Measurements from ENCODE around the gene ATG4D. TPM values are rescaled to one million over a fixed set of nuclear protein-coding genes. Genes with fewer than 3 reads are reported as not detected.
"Not testable (repeated sequence)": the region's sequence is repeated elsewhere in the genome, so short reads cannot be mapped to it uniquely, and the experiment has no call there.

The ATG4D gene
- total RNA-seq, 1 donor, result 6.3 TPM

- TF ChIP-seq, protein P1, sequence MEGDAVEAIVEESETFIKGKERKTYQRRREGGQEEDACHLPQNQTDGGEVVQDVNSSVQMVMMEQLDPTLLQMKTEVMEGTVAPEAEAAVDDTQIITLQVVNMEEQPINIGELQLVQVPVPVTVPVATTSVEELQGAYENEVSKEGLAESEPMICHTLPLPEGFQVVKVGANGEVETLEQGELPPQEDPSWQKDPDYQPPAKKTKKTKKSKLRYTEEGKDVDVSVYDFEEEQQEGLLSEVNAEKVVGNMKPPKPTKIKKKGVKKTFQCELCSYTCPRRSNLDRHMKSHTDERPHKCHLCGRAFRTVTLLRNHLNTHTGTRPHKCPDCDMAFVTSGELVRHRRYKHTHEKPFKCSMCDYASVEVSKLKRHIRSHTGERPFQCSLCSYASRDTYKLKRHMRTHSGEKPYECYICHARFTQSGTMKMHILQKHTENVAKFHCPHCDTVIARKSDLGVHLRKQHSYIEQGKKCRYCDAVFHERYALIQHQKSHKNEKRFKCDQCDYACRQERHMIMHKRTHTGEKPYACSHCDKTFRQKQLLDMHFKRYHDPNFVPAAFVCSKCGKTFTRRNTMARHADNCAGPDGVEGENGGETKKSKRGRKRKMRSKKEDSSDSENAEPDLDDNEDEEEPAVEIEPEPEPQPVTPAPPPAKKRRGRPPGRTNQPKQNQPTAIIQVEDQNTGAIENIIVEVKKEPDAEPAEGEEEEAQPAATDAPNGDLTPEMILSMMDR (IDR thresholded peaks at IDR 0.05; ENCODE audit: insufficient read depth, low read length), result no peak
- DNase-seq (ENCODE audit: low read depth), result no peak
- peak overlapping the region; percentile 81 for H3K4me3 ChIP-seq (ENCODE audit: low read depth, low read length)
Measured at GRCh38 chr19:10544753-10545251, 1.1 kb downstream of the ATG4D start.

GRCh38 chr19:10546817-10547216 is 3.1 kb downstream of the ATG4D start:
- DNase-seq (ENCODE audit: low read depth), result no peak
- TF ChIP-seq, protein P1 (IDR thresholded peaks at IDR 0.05; ENCODE audit: insufficient read depth, low read length), result no peak
- no peak overlapping the region for H3K4me3 ChIP-seq (ENCODE audit: low read depth, low read length)

DNA sequence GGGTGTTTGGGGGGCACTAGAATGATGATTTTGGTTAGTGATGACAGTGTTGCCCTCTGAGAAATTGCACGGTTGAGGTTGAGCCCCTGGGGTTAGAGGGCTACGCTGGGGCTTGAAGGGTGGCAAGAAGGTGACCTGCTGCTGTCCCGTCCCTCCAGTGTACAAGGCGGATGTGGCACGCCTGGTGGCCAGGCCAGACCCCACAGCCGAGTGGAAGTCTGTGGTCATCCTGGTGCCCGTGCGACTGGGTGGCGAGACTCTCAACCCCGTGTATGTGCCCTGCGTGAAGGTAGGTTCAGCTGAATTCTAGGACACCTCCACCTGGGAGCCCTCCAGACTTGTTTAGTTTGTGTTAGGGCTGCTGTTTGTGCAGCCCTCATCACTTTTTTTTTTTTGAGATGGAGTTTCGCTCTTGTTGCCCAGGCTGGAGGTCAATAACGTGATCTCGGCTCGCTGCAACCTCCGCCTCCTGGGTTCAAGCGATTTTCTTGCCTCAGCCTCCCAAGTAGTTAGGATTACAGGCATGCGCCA is 5.1 kb downstream of the ATG4D start:
- TF ChIP-seq, protein P1 (IDR thresholded peaks at IDR 0.05; ENCODE audit: insufficient read depth, low read length), result no peak
- DNase-seq (ENCODE audit: low read depth), result no peak
- H3K4me3 ChIP-seq (ENCODE audit: low read depth, low read length), result no peak overlapping the region

DNA sequence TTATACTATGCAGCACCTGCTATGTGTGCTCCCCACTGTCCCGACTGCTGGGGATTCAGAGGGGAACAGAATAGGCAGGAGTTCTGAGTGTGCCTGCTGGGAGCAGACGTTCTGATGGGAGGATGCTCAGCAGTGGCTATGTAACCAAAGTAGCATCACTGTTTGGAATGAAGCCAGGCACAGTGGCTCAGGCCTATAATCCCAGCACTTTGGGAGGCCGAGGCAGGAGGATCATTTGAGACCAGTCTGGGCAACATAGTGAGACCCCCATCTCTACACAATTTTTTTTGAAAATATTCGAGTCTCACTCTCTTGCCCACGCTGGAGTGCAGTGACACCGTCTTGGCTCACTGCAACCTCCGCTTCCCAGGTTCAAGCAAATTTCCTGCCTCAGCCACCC is 6.0 kb downstream of the ATG4D start:
- DNase-seq (ENCODE audit: low read depth), result no peak
- TF ChIP-seq, protein P1 (IDR thresholded peaks at IDR 0.05; ENCODE audit: insufficient read depth, low read length), result no peak
- no peak overlapping the region for H3K4me3 ChIP-seq (ENCODE audit: low read depth, low read length)

GRCh38 chr19:10550336-10550735 is 6.6 kb downstream of the ATG4D start:
- TF ChIP-seq, protein P1 (IDR thresholded peaks at IDR 0.05; ENCODE audit: insufficient read depth, low read length), result no peak
- no peak for DNase-seq (ENCODE audit: low read depth)
- H3K4me3 ChIP-seq (ENCODE audit: low read depth, low read length), result no peak overlapping the region

DNA sequence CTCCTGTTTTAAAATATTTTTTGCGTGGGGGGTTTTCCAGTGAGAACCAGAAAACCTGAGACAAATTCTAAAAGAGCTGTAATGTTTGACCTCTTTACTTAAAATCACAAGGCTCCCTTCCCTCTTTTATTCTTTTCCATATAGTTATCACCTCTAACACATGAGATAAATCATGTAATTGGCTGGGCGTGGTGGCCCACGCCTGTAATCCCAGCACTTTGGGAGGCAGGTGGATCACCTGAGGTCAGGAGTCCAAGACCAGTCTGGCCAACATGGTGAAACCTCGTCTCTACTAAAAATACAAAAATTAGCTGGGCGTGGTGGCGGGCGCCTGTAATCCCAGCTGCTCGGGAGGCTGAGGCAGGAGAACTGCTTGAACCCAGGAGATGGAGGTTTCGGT is 7.3 kb downstream of the ATG4D start:
- not testable (repeated sequence) for H3K4me3 ChIP-seq (ENCODE audit: low read depth, low read length); DNase-seq (ENCODE audit: low read depth)

GRCh38 chr19:10551698-10552301 is 8.1 kb downstream of the ATG4D start:
- peak; percentile 42 for DNase-seq (ENCODE audit: low read depth)

More at GRCh38 chr19:10551698-10552301, 8.1 kb downstream of the ATG4D start:
- no peak overlapping the region for H3K4me3 ChIP-seq (ENCODE audit: low read depth, low read length)
- TF ChIP-seq, protein P1 (IDR thresholded peaks at IDR 0.05; ENCODE audit: insufficient read depth, low read length), result peak; percentile 29
